NCI-H2171 (cell line): ENCODE measurements around the gene MRPS18B.

Experiments used
- DNase-seq: peaks from one replicate; lab custom pipeline; 2025; lab: John Stamatoyannopoulos, UW

The MRPS18B gene

DNA sequence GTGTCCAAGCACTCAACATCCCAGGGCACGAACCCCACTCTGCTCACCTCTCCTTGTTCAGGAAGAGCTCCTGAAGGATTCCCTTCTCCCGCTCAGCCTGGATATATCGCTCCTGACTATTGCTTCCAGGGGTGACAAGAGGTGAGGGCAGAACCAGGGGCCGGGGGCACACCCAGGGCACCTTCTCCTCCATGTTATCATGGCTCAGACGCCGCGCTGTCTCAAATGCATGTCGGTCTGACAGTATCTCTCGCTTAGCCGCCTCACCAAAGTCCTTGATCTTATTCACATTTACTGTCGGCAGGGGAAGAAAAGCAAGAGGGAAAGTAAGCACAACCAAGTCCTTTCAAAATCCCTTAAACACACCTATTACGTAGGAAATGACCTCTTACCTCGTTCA, 13.7 kb upstream of the MRPS18B start:
- no peak for DNase-seq

DNA sequence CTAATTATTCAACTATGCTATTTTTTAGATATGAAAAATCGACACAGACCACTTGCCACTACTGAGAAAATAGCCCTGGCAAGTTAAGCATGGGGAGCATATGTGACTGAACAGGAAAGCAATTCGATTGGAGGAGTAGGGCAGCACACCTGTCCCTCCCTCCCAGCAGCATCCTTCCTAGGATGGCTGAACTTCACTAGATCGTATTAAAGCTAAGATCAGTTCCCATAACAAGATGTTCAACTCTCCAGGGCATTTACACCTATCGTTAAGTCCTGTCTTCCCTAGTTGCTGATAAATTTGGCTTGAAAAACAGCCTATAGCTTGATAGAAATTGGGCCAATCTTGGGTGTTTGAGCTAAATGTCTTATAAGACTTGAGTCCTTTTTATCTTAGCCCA, 7.6 kb upstream of the MRPS18B start:
- DNase-seq, result no peak

DNA sequence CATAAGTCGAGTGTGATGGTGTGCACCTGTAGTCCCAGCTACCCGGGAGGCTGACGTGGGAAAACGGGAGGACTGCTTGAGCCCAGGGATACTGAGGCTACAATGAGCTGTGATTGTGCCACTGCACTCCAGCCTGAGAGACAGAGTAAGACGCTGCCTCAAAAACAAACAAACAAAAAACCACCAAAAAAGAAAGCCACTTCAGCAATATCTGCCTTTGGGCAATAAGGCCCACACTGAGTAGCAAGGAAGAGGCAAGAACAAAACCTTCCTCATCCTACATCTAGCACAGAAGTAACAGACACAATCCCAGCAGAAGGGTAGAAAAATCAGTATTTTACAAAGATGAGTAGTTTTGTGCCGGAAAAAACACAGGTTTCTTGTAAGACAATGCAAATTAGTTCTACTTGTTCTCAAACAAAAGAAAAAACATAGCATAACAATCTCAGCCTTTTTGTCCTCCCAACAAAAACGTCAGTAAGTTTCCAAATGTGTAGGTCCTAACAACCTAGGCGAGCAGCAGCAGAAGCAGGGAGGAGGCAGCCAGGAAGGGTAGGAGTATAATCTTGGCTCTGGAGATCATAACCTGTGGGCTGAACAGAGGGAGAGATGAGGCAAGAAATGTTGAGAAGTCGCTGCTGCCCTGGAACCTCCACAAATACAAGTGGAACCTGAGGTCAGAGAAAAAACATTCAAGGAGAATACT, 6.3 kb upstream of the MRPS18B start:
- DNase-seq, result no peak

DNA sequence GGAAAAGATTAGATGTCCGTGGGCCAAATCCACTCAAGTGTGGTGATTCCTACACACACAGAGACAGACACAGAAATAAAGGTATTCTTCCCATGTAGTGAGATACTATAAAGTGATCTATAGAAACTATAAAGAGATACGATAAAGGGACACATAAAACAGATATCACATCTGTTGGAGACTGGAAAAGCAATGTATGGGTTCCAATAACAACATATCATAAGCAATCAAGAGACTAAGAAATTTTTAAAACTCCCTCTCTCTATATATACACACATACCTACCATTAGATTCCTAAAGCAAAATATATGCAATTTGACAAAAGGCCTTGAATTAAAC, 5.8 kb upstream of the MRPS18B start:
- no peak for DNase-seq

DNA sequence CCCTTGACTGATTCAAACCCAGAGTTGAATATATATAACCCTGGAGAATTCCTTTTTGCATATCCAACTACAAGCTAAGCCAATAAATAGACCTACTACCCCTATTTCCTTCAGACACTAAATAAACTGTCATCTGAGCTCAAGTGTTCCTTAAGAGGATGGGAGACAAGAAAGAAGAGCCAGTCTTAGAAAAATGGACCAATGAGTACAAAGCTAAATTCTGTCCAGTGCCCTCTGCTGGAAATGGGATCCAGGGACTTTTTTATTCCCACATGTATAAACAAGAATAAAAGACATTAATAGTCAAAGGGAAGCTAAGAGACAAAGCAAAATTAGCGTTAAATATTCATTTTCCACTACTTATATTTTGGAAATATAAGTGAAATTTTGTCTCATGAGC, 5.4 kb upstream of the MRPS18B start:
- DNase-seq, result no peak

DNA sequence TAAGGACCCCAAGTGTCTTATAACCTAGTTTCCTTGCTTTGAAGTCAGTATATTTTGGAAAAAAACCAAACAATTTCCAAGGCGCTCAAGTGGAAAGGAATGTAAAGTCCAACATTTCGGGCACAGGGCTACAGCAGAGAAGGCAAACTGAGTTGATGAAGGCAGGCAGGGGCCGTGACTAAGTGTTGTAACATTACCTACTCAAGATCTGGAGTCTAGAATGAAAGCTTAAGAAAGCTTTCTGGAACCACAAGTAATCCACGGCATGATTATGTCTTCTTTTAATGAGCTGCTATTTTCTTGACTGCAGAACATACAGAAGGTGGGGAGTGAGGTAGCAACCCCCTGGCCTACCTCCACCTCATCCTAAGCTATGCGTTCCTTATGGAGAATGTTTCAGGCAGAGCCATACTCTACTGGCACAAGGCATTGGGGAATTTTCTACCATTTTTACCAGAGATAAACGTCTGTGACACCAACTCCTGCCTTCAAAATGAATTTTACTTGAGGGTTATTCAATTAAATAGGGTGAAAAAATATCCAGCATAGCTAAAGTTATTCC, 4.9 kb upstream of the MRPS18B start:
- no peak for DNase-seq

DNA sequence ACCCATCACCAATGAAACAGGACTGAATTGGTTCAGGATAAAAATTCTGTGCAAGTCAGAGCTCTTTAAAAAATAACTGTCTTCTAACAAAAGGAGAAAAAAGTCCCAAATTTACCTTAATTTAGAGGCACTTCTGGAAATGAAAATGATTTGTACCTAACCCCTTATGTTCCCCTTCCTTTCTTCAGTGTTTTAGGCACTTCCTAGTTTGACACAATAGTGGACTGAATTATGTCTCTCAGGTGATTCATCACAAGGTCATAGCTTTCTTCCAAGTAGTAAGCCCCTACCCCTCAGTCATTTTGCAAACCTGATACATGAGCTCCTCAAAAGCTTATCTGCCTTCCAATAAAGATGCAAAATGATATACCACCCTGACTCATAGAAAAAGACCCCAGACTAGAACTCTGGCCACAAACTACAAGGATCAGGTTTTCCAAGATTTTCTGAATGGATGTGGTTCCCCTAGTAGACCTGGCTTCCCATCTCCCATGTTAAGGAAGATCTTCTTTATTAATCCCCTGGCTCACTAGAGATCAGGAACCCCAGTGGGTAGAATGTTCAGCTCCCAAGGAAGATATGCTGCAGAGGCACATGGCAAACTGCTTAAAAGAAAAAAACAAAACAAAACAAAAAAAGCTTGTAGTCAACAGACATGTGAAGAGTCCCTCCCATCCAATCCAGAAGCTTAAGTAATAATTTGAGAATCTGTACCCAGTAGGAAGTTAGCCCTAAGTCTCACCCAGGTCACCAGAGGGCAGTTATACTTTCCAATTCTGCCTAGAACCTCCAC, 4.2 kb upstream of the MRPS18B start:
- no peak for DNase-seq

DNA sequence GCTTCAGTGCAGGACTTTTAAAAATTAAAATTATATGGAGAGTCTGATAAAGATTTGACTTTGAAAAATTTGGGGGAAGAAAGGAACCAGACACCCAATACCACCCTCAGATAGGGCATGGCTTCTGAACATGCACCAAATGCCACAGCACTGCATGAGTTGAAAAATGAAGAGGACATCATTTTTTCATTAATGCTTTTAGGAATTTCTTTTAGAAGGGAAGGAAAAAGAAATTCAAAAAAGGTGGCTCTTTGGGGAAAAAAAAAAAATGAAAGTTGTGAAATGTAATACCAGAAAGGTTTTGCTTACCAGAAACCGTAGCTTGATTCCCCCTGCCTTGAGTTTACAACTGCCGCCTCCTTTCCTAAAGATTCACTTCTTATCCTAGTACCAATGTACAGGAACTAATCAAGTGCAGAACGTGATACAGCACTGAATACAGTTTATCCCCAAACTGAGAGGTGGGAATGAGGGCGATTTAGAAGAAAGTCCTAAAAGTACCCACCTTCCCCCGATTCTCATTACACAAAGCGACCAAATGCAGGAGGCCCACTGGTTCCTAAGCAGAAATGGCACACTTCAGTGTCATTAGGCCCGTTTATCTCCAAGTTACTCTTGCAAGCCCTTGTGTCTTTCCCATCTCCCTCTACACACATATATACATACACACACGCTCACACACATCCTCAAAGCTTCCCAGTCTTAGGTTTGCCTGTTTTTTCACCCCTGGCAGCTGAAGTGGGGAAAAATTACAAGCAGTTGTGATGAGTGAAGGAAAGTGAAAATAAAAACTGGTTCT, 3.4 kb upstream of the MRPS18B start:
- DNase-seq, result no peak

DNA sequence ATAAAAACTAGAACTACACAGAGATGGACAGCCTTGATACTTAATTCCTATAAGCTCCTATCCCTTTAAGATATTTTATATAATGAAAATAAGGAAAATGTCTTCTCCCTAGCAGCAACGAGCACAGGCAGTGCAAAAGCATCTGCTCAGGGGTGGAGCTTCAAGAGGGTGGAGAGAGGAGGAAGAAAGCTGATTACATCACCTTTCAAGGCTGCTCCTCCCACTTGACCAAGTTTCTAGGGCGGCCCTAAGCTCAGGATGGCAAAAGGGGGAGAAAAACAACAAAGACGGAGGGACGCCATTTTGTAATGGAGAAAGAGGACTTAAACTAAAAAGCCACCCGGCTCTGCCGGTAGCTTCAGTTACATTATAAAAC, 2.8 kb upstream of the MRPS18B start:
- peak; percentile 96 for DNase-seq

DNA sequence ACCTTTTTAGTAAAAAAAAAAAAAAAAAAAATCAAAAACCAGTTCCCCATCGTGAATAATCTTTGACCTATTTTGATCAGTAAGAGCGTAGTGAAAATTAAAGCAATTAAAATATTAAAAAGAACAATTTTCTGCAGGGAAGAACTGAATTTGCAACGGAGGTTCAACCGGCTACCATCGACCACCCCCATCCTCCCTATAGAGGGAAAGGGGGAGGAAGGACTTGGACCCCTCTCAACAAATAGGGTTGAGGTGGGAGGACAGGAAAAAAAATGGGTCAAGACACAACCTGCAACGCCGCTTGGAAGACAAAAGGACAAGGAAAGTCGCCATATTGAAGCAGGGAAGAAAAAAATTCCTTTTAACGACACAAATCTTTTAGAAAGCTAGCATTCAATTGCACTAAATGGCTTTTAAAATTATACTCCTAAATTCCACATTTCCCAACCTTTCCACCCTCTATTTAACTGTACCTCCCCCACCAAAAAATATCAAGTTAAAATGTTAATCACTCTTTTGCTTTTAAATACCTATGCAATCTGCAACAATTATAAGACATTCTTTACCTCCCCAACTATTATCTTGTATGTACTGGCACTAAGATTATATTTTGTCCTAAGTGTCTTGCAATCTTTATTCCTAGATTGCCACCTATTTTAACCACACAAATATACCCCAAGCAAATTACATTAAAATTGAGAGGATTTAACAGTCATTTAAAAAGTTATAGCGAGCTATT, 2.3 kb upstream of the MRPS18B start:
- peak; percentile 82 for DNase-seq

DNA sequence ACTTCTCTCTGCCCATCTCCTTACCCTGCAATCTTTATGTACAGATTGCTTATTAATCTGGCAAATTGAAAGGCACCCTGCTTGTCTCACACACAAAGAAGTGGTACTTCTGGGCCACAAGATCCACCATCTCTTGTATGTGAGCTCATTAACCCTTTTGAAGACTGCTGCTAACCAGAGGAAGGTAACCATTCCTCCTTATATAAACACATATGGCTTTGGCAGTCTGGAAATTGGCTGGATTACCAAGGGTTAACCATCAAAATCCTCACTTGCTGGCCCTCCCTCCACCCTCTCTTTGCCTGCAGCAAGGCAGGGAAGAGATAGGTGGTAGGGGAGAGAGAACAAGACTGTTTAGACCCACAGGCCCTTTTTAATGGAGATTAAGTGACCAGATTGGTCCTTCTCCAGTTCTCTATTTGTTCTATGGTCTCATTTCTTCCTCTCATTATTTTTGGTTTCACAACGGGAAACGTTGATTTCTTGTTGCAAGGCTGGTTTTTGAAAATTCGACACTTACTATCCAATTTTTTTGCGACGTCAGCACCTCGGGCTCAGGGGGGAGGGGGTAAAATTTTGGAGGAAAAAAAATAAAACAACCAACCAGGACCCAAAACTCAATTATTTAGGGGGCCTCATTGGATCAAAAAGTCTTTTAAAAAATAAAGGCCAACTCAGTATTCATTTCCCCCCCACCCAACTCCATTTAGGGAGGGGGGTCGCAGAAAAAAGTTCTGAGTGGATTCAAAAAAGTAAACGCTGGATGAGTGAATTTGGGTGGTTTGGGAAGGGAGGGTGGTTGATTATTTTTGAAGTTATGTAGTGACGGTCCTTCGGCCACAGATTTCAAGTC, 1.5 kb upstream of the MRPS18B start:
- peak; percentile 39 for DNase-seq

DNA sequence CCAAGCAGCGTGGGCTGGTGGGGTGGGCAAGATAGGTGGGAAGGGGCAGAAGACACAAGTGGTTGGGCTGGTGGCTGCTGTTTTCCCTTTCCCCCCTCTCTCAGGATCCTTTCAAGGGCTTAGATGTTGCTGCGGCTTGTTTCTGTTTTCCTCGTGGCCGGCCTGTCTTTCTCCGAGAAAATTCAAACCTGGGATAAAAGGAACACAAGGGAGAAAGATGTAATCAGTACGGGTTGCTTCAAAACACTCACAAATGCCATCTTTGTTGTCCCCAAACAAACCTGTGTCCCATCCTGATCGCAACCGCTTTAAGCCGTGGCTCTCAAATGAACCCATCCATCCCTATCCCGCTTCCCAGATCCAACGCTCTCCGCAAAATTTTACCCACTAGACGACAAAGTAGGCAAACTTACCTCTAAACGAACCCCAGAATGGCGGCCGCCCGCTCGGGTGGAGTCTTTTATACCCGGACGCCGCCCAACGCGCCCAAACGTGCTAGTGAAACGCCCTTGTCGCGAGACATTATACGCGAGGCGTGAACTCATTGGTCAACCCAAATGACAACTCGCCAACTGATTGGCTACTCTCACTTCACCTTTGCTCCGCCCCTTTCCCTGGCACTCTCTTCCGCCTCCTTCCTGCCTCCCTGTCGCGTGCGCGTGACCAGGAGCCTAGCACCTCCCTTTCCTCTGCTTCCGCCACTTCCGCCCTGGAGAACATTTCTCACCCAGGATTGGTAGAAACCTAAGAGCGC, 652 bp upstream of the MRPS18B start, which contains the start of gene PPP1R10:
PPP1R10 (minus strand) TSS at position 433 of the 754 bp plus-strand sequence. CDS start 7,299 bp downstream, outside the sequence.
- DNase-seq, result peak; percentile 99

DNA sequence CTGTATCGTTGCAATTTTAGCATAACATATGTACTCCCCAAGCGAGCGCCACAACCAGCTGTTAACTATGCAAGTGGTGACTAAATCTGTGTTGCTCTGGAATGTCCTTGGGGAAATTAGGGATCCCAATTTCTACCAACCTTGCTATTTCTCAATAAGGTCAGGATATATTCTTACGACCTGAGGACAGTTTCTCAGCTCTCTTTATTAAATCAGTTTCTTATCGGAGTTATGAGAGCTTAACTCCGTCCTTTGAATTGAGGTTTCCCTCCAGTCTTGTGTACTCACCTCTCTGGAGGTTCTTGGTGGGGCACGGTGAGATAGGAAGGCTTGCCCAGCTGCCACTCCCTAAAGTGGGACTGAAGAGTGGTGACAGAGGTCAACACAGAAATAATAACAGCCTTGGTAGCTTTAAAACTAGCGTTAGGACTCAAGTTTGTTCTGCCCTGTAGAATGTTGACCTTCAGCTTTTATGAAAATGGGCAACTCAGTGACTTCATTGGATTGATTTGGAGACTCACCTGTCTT, 694 bp downstream of the MRPS18B start:
- DNase-seq, result no peak

DNA sequence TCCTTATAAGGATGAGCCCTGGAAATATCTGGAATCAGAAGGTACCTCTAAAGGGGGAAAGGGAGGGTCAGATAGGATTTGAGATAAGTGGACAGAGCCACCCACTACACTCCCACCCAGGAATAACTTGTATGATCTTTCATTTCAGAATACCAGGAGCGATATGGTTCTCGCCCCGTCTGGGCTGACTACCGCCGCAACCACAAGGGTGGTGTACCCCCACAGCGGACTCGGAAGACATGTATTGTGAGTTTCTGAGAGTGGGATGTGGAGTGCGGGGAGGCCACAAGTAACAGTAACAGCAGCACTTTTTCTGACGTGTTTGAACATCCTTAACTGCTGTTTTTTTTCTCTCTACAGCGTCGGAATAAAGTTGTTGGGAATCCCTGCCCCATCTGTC, 1.9 kb downstream of the MRPS18B start:
- no peak for DNase-seq

DNA sequence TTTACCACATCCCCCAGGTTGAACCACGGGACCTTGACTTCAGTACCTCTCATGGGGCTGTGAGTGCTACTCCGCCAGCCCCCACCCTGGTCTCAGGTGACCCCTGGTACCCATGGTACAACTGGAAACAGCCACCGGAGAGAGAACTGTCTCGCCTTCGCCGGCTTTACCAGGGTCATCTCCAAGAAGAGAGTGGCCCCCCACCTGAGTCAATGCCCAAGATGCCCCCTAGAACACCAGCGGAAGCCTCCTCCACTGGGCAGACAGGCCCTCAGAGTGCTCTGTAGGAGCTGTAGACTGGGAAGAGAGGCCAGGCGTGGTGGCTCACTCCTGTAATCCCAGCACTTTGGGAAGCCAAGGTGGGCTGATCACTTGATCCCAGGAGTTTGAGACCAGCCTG, 7.9 kb downstream of the MRPS18B start:
- no peak for DNase-seq

DNA sequence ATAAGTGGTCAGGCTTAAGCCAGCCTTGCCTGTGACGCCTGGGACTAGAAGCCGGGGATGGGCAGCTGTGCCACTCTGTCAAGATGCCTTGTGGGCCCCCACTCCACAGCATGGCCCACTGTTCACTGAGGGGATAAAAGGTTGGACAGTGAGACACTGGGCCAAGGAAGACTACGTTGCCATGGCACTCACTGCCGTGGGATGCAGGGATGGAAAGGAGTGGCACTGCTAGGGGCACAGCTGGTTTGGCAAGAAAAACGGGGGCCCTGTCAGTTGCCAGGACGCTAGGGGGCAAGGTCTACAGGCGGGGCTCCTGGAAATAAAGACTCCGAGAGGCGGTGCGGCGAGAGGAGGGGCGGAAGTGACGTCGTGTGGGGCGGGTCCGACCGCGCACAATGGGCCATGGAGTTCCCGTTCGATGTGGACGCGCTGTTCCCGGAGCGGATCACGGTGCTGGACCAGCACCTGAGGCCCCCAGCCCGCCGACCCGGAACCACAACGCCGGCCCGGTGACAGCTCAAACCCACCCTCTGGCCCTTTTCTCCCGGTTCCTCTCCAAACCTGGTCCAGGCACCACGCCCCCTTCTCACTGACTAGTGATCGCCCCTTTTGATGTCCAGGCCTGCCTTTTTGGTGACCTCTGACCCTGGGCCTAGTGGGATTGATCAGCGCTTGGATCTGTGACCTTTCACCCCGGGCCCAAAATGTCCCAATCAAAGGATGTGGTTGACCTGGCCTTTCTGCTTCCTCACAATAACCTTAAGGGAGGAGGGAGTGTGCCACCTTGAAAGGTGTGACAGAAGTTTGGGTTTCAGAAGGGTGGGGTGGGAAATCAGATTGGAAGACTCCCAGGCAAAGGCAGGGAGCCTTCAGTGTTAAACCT, 9.1 kb downstream of the MRPS18B start, which contains the start of gene ATAT1:
ATAT1 (plus strand) TSS at position 391 of the 883 bp plus-strand sequence.
- peak; percentile 82 for DNase-seq

DNA sequence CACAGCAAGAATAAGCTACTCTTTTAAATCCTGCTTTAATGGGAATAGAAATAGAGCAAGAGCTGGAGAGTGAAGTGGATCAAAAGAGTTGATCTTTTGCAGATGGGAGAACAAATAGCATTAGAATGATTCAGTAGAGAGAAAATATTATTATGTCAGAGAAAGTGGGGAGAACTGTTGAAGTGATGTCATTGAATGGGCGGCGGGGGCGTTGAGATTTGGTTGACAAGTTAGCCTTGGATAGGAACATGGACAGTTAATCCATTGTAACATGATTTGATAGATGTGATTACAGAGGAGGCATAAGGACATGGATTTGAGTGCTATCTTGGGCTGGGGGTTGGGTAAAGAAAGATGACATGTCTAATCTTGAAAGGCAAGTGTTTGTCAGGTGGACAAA, 18.2 kb downstream of the MRPS18B start:
- DNase-seq, result no peak

DNA sequence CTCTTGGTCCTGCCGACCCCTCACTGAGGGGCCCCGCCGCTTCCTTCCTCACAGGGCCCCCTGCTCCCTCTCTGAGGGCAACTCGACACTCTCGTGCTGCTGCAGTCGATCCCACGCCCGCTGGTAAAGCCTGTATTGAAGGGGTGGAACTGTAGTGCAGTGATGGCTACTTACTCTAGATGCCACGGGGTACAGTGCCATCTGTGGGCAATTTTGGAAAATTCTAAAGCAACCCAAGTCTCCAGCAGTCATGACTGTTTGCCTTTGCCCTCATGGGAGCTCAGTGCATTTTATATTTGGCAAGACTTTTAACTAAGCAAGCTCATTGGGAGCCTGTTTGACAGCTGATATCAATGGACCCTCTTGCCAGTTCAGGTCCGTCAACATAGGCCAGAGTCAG, 22.8 kb downstream of the MRPS18B start:
- no peak for DNase-seq

DNA sequence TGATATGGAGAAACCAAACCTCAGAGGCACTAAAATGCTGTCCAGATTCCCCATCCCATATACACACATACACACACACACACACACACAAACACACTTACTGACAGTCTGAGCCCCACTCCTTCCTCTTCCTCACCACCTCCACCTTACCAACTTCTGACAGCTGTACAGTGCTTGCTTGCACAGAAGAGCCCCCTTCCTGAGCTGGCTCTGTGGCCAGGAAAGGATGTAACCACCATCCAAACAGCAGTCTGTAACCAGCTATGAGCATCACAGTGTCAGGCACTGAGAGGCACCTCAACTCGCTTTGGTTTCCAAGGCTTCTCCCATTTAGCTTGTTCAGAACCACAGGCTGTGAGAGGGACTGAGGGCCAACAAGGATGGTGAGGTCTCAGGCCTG, 23.4 kb downstream of the MRPS18B start:
- no peak for DNase-seq
